Measurements from ENCODE around the gene KIF20A. TPM values are rescaled to one million over a fixed set of nuclear protein-coding genes. Genes with fewer than 3 reads are reported as not detected.

Gene KIF20A
- total and polyA plus RNA-seq, 4 donors: 0.33 to 32.3 (median 1.4) TPM

DNA sequence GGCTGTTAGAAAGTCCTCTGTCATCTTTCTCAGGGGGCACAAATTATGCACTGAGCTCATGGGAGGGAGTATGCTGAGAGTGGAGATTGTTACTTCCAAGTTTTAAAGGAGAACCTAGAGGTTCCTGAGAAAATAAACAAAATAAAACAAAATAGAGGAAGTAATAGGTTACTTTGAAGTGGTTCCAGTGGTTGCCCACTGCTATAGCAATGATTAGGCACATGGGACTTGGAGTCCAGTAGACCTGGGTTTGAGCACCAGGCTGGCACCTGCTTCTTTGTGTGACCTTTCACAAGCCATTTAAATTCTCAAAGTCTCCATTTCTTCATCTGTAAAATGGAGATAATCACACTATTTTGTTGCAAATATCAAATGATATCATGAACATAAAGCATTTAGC is 48.0 kb downstream of the KIF20A start:
- H3K36me3 ChIP-seq (ENCODE audit: control insufficient read depth in 4 of 4, insufficient read depth in 3 of 4, low read depth in 1 of 4, low read length in 3 of 4): no peaks in the 10 kb centered on the region
- no peak for DNase-seq (ENCODE audit: low spot score)
- TF ChIP-seq CTCF (IDR thresholded peaks at IDR 0.05; ENCODE audit: low read depth, low read length, missing input control) (no peak), SP1 (IDR thresholded peaks at IDR 0.05) (no peak), NR2F2 (IDR thresholded peaks at IDR 0.05) (no peak), HNF4A (conservative IDR thresholded peaks at IDR 0.05) (no peak), TAF1 (conservative IDR thresholded peaks at IDR 0.05) (no peak)
- TF ChIP-seq, protein P1, sequence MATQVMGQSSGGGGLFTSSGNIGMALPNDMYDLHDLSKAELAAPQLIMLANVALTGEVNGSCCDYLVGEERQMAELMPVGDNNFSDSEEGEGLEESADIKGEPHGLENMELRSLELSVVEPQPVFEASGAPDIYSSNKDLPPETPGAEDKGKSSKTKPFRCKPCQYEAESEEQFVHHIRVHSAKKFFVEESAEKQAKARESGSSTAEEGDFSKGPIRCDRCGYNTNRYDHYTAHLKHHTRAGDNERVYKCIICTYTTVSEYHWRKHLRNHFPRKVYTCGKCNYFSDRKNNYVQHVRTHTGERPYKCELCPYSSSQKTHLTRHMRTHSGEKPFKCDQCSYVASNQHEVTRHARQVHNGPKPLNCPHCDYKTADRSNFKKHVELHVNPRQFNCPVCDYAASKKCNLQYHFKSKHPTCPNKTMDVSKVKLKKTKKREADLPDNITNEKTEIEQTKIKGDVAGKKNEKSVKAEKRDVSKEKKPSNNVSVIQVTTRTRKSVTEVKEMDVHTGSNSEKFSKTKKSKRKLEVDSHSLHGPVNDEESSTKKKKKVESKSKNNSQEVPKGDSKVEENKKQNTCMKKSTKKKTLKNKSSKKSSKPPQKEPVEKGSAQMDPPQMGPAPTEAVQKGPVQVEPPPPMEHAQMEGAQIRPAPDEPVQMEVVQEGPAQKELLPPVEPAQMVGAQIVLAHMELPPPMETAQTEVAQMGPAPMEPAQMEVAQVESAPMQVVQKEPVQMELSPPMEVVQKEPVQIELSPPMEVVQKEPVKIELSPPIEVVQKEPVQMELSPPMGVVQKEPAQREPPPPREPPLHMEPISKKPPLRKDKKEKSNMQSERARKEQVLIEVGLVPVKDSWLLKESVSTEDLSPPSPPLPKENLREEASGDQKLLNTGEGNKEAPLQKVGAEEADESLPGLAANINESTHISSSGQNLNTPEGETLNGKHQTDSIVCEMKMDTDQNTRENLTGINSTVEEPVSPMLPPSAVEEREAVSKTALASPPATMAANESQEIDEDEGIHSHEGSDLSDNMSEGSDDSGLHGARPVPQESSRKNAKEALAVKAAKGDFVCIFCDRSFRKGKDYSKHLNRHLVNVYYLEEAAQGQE (IDR thresholded peaks at IDR 0.05): no peak

DNA sequence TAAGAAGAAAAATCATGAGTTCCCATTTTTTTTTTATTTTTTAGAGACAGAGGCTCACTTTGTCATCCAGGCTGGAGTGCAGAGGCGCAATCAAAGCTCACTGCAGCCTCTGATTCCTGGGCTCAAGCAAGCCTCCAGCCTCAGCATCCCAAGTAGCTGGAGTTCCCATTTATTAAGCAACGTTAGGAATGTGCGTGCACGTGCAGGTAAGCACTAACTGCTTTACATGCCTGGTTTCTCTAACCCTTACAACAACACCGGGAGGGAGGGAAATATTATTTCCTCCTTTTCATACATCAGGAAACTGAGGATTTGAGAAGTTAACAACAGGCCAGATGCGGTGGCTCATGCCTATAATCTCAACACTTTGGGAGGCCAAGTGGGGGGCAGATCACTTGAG is 50.5 kb downstream of the KIF20A start:
- H3K9me3 ChIP-seq (ENCODE audit: control insufficient read depth in 4 of 4, low read length in 3 of 4): peaks cover 2 to 7% (median 3%) of the 10 kb centered on the region in 4 donors
- H3K9ac ChIP-seq (ENCODE audit: low read depth in 1 of 2, low read length in 2 of 2): no peak overlapping the region
- TF ChIP-seq GABPA (IDR thresholded peaks at IDR 0.05 in 1 of 2, conservative IDR thresholded peaks at IDR 0.05 in 1 of 2) (no peak), CTCF (IDR thresholded peaks at IDR 0.05; ENCODE audit: low read depth, low read length, missing input control) (no peak), HNF4A (conservative IDR thresholded peaks at IDR 0.05) (no peak), EGR1 (IDR thresholded peaks at IDR 0.05; ENCODE audit: low read depth in 2 of 2) (no peak), MAX (IDR thresholded peaks at IDR 0.05) (no peak), RAD21 (IDR thresholded peaks at IDR 0.05) (no peak), HNF4G (IDR thresholded peaks at IDR 0.05) (no peak), FOXA2 (IDR thresholded peaks at IDR 0.05) (no peak)
- TF ChIP-seq, protein P1 (IDR thresholded peaks at IDR 0.05): no peak
- no peaks in the 10 kb centered on the region for H3K36me3 ChIP-seq (ENCODE audit: control insufficient read depth in 4 of 4, insufficient read depth in 3 of 4, low read depth in 1 of 4, low read length in 3 of 4)
- no peak for DNase-seq (ENCODE audit: low spot score)
- H3K4me3 ChIP-seq (ENCODE audit: low read depth in 1 of 3, low read length in 3 of 3): no peak overlapping the region
- no peaks in the 10 kb centered on the region for H3K27me3 ChIP-seq (ENCODE audit: control insufficient read depth in 4 of 4, insufficient read depth in 4 of 4, low read length in 3 of 4)
- WGBS: 88% methylated on average over 6 of the region's 6 CpGs
- H3K4me1 ChIP-seq (ENCODE audit: control insufficient read depth in 4 of 4, insufficient read depth in 4 of 4, low read length in 3 of 4): no peaks in the 10 kb centered on the region
- H3K27ac ChIP-seq (ENCODE audit: low read depth in 1 of 2, low read length in 2 of 2): no peak overlapping the region

More for the DNA sequence above, 48.0 kb downstream of the KIF20A start:
- no peak overlapping the region for H3K27ac ChIP-seq (ENCODE audit: low read depth in 1 of 2, low read length in 2 of 2)
- no peak overlapping the region for H3K4me3 ChIP-seq (ENCODE audit: low read depth in 1 of 3, low read length in 3 of 3)
- H3K4me1 ChIP-seq (ENCODE audit: control insufficient read depth in 4 of 4, insufficient read depth in 4 of 4, low read length in 3 of 4): peaks cover 0 to 7% (median 4%) of the 10 kb centered on the region in 4 donors
- H3K9me3 ChIP-seq (ENCODE audit: control insufficient read depth in 4 of 4, low read length in 3 of 4): peaks cover 2 to 7% (median 3%) of the 10 kb centered on the region in 4 donors
- no peaks in the 10 kb centered on the region for H3K27me3 ChIP-seq (ENCODE audit: control insufficient read depth in 4 of 4, insufficient read depth in 4 of 4, low read length in 3 of 4)
- H3K9ac ChIP-seq (ENCODE audit: low read depth in 1 of 2, low read length in 2 of 2): no peak overlapping the region
